ENCODE data around the gene EBI3. TPM values are rescaled to one million over a fixed set of nuclear protein-coding genes. Genes with fewer than 3 reads are reported as not detected.

The EBI3 gene
- total RNA-seq, 1 experiment from 2014 or later: 3.0 TPM

GRCh38 chr19:4200940-4201542 lies 28.3 kb upstream of the EBI3 start:
- POLR2A ChIA-PET: interaction anchor here (0.5 kb wide), 1 partner anchor 60 kb away, joined by 7 read pairs; no protein-coding TSS in a partner anchor

DNA sequence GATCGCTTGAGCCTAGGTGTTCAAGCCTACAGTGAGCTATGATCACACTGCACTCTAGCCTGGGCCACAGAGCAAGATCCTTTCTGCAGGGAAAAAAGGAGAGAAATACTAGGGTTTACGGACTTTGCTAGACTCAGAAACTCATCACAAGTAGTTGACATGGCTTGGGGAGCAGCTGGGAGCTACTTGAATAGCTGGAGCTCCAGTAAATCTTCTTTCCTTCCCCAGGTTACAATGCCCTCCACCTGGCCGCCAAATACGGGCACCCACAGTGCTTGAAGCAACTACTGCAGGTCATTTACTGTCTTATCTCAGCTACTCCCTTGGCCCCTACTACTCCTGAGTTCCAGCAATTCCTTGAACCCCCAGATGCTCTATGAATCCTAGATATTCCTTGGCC lies 27.5 kb upstream of the EBI3 start:
- intact Hi-C loops (cut with micrococcal nuclease; ENCODE audit: unreplicated experiment): loop anchor here (10.0 kb wide), 2 partner anchors 57 to 217 kb away; partner anchors contain the start of gene EEF2
- TF ChIP-seq, protein P1, sequence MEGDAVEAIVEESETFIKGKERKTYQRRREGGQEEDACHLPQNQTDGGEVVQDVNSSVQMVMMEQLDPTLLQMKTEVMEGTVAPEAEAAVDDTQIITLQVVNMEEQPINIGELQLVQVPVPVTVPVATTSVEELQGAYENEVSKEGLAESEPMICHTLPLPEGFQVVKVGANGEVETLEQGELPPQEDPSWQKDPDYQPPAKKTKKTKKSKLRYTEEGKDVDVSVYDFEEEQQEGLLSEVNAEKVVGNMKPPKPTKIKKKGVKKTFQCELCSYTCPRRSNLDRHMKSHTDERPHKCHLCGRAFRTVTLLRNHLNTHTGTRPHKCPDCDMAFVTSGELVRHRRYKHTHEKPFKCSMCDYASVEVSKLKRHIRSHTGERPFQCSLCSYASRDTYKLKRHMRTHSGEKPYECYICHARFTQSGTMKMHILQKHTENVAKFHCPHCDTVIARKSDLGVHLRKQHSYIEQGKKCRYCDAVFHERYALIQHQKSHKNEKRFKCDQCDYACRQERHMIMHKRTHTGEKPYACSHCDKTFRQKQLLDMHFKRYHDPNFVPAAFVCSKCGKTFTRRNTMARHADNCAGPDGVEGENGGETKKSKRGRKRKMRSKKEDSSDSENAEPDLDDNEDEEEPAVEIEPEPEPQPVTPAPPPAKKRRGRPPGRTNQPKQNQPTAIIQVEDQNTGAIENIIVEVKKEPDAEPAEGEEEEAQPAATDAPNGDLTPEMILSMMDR (IDR thresholded peaks at IDR 0.05): no peak
- TF ChIP-seq POLR2AphosphoS5 (IDR thresholded peaks at IDR 0.05; ENCODE audit: low read depth, low read length): no peak
- TF ChIP-seq REST (IDR thresholded peaks at IDR 0.05; ENCODE audit: insufficient read depth in 1 of 2, low read depth in 2 of 2, low read length in 1 of 2): no peak
- TF ChIP-seq TCF7L2 (IDR thresholded peaks at IDR 0.05; ENCODE audit: low read depth, low read length): no peak
- TF ChIP-seq SIN3A (IDR thresholded peaks at IDR 0.05; ENCODE audit: borderline replicate concordance, insufficient read depth, low read depth, low read length): no peak
- no TSS peak for BruUV-seq (replicated peaks)
- Histone ChIP-seq H3K9me3 (ENCODE audit: control insufficient read depth, insufficient read depth, low read depth, low read length) (no peaks in the 10 kb centered on the region), H3K27me3 (ENCODE audit: control insufficient read depth, insufficient read depth, low read length) (peaks cover 3% of the 10 kb centered on the region; the same call in 1 of the 2 replicates), H3K4me3 (ENCODE audit: low read depth in 2 of 2, low read length in 2 of 2) (no peak overlapping the region), H3K4me1 (ENCODE audit: control insufficient read depth, insufficient read depth, low read length) (peaks cover 3% of the 10 kb centered on the region; the same call in 1 of the 2 replicates), H3K36me3 (ENCODE audit: control insufficient read depth, insufficient read depth, low read length) (no peaks in the 10 kb centered on the region), H3K27ac (ENCODE audit: low read length) (no peak overlapping the region)
- DNase-seq (ENCODE audit: low read depth, low spot score) (no peak), ATAC-seq (no peak)
- POLR2A ChIA-PET: no interaction called here
- CTCF ChIA-PET: interaction anchor here (0.6 kb wide), 1 partner anchor 53 kb away, joined by 3 read pairs; no protein-coding TSS in a partner anchor
- in situ Hi-C loops (cut with HindIII; ENCODE audit: low pct_unique_long_range_greater_than_20kb, low sequenced_read_pairs): no loop called here

More at GRCh38 chr19:4200940-4201542, 28.3 kb upstream of the EBI3 start:
- Histone ChIP-seq H3K4me3 (ENCODE audit: low read depth in 2 of 2, low read length in 2 of 2) (no peak overlapping the region), H3K4me1 (ENCODE audit: control insufficient read depth, insufficient read depth, low read length) (peaks cover 3% of the 10 kb centered on the region; the same call in 1 of the 2 replicates), H3K27ac (ENCODE audit: low read length) (no peak overlapping the region), H3K27me3 (ENCODE audit: control insufficient read depth, insufficient read depth, low read length) (peaks cover 3% of the 10 kb centered on the region; the same call in 1 of the 2 replicates), H3K9me3 (ENCODE audit: control insufficient read depth, insufficient read depth, low read depth, low read length) (no peaks in the 10 kb centered on the region), H3K36me3 (ENCODE audit: control insufficient read depth, insufficient read depth, low read length) (no peaks in the 10 kb centered on the region)
- BruUV-seq (replicated peaks): no TSS peak
- intact Hi-C loops (cut with micrococcal nuclease; ENCODE audit: unreplicated experiment) (loop anchor here (10.0 kb wide), 2 partner anchors 56 to 216 kb away; partner anchors contain the start of gene EEF2), in situ Hi-C loops (cut with HindIII; ENCODE audit: low pct_unique_long_range_greater_than_20kb, low sequenced_read_pairs) (no loop called here)
- CTCF ChIA-PET: interaction anchor here (0.5 to 0.6 kb wide), 3 partner anchors 37 to 190 kb away, joined by 3 to 8 read pairs (median 3); no protein-coding TSS in a partner anchor
- ATAC-seq (no peak), DNase-seq (ENCODE audit: low read depth, low spot score) (no peak)
- TF ChIP-seq REST (IDR thresholded peaks at IDR 0.05; ENCODE audit: insufficient read depth in 1 of 2, low read depth in 2 of 2, low read length in 1 of 2): no peak
- TF ChIP-seq TCF7L2 (IDR thresholded peaks at IDR 0.05; ENCODE audit: low read depth, low read length): no peak
- TF ChIP-seq POLR2AphosphoS5 (IDR thresholded peaks at IDR 0.05; ENCODE audit: low read depth, low read length): no peak
- no peak for TF ChIP-seq SIN3A (IDR thresholded peaks at IDR 0.05; ENCODE audit: borderline replicate concordance, insufficient read depth, low read depth, low read length)
- TF ChIP-seq, protein P1 (IDR thresholded peaks at IDR 0.05): no peak

Measured in Panc1 (cell line).